WTC11 (cell line): ENCODE data around the gene ZFAND3. TPM values are rescaled to one million over a fixed set of nuclear protein-coding genes. Genes with fewer than 3 reads are reported as not detected.

ENCODE experiments used
- ATAC-seq: fragments of 200-7000 bp; cut with Tn5 transposase; 2 replicates; pipeline ENCODE4 v1.10.0; 2021; ENCODE audit warnings: mild to moderate bottlenecking, moderate library complexity
- CTCF ChIA-PET: fragments of 300-600 bp; sonication (Branson Sonifier 250); formaldehyde crosslinking; loops from one replicate; lab custom pipeline; 2021; ENCODE audit warnings: antibody characterized with exemption; lab: Charles Lee
- POLR2A ChIA-PET: fragments of 350-600 bp; sonication (Branson Sonifier 250); formaldehyde crosslinking; loops from one replicate; lab custom pipeline; 2021; ENCODE audit warnings: antibody characterized with exemption; lab: Charles Lee
- DNase-seq: peaks from one replicate; pipeline ENCODE4 v3.0.0; 2021; ENCODE audit warnings: low spot score
- H3K27ac Mint-ChIP-seq: 2 replicates; pipeline ENCODE4 v1.8.0; 2021; ENCODE audit warnings: mixed read lengths
- H3K27me3 Mint-ChIP-seq: 2 replicates; pipeline ENCODE4 v1.8.0; 2021; ENCODE audit warnings: low read depth, mild to moderate bottlenecking, moderate library complexity, mixed read lengths
- H3K36me3 Mint-ChIP-seq: 2 replicates; pipeline ENCODE4 v1.8.0; 2021; ENCODE audit warnings: mixed read lengths
- H3K4me1 Mint-ChIP-seq: 2 replicates; pipeline ENCODE4 v1.8.0; 2022; ENCODE audit warnings: mixed read lengths
- H3K4me3 Mint-ChIP-seq: 2 replicates; pipeline ENCODE4 v1.8.0; 2021; ENCODE audit warnings: mild to moderate bottlenecking, moderate library complexity, mixed read lengths
- H3K9me3 Mint-ChIP-seq: 2 replicates; pipeline ENCODE4 v1.8.0; 2021; ENCODE audit warnings: mixed read lengths
- CREB1 ChIP-seq: sonication (generic); formaldehyde crosslinking; IDR thresholded peaks from 2 replicates; pipeline ENCODE4 v1.8.0; 2023; ENCODE audit warnings: mild to moderate bottlenecking, missing genetic modification reagents
- E2F1 ChIP-seq: sonication (generic); formaldehyde crosslinking; IDR thresholded peaks from 2 replicates; pipeline ENCODE4 v1.8.0; 2022; ENCODE audit warnings: mild to moderate bottlenecking, missing genetic modification reagents
- E2F4 ChIP-seq: sonication (generic); formaldehyde crosslinking; IDR thresholded peaks from 2 replicates; pipeline ENCODE4 v1.8.1; 2022; ENCODE audit warnings: low read depth, mild to moderate bottlenecking, moderate library complexity, missing genetic modification reagents, borderline replicate concordance
- FOXK1 ChIP-seq: sonication (generic); formaldehyde crosslinking; IDR thresholded peaks from 2 replicates; pipeline ENCODE4 v1.8.0; 2022; ENCODE audit warnings: mild to moderate bottlenecking, moderate library complexity, missing genetic modification reagents
- GTF2I ChIP-seq: fragments of 250-450 bp; sonication (Bioruptor Pico); conservative IDR thresholded peaks from 2 replicates; pipeline ENCODE4 v1.4.0; 2021; ENCODE audit warnings: mild to moderate bottlenecking
- IRF2 ChIP-seq: sonication (generic); formaldehyde crosslinking; IDR thresholded peaks from 2 replicates; pipeline ENCODE4 v1.8.0; 2022; ENCODE audit warnings: low read depth, missing genetic modification reagents, borderline replicate concordance
- JUN ChIP-seq: sonication (generic); formaldehyde crosslinking; IDR thresholded peaks from 2 replicates; pipeline ENCODE4 v1.8.0; 2023; ENCODE audit warnings: mild to moderate bottlenecking, missing genetic modification reagents
- KAT7 ChIP-seq: sonication (generic); formaldehyde crosslinking; IDR thresholded peaks from 2 replicates; pipeline ENCODE4 v1.8.1; 2023; ENCODE audit warnings: missing genetic modification reagents, mild to moderate bottlenecking, borderline replicate concordance
- MAX ChIP-seq: sonication (generic); formaldehyde crosslinking; IDR thresholded peaks from 2 replicates; pipeline ENCODE4 v1.8.0; 2022; ENCODE audit warnings: mild to moderate bottlenecking, missing genetic modification reagents
- MLX ChIP-seq: sonication (generic); formaldehyde crosslinking; IDR thresholded peaks from 2 replicates; pipeline ENCODE4 v1.8.1; 2023; ENCODE audit warnings: mild to moderate bottlenecking, missing genetic modification reagents, moderate library complexity
- NR1H2 ChIP-seq: sonication (generic); formaldehyde crosslinking; IDR thresholded peaks from 2 replicates; pipeline ENCODE4 v1.9.0; 2021; ENCODE audit warnings: mild to moderate bottlenecking, moderate library complexity, missing genetic modification reagents
- NR3C1 ChIP-seq: sonication (generic); formaldehyde crosslinking; conservative IDR thresholded peaks from 2 replicates; pipeline ENCODE4 v1.8.1; 2023; ENCODE audit warnings: low read depth, mild to moderate bottlenecking, missing genetic modification reagents
- SMAD3 ChIP-seq: sonication (generic); formaldehyde crosslinking; IDR thresholded peaks from 2 replicates; pipeline ENCODE4 v1.8.0; 2022; ENCODE audit warnings: missing genetic modification reagents, mild to moderate bottlenecking, borderline replicate concordance
- SP1 ChIP-seq: sonication (generic); formaldehyde crosslinking; conservative IDR thresholded peaks from 2 replicates; pipeline ENCODE4 v1.8.1; 2022; ENCODE audit warnings: missing genetic modification reagents
- TEAD4 ChIP-seq: sonication (generic); formaldehyde crosslinking; IDR thresholded peaks from 2 replicates; pipeline ENCODE4 v1.8.0; 2022; ENCODE audit warnings: mild to moderate bottlenecking, missing genetic modification reagents
- USF2 ChIP-seq: sonication (generic); formaldehyde crosslinking; IDR thresholded peaks from 2 replicates; pipeline ENCODE4 v1.8.1; 2023; ENCODE audit warnings: mild to moderate bottlenecking, missing genetic modification reagents, moderate library complexity
- ZBTB43 ChIP-seq: sonication (generic); formaldehyde crosslinking; IDR thresholded peaks from 2 replicates; pipeline ENCODE4 v1.8.1; 2023; ENCODE audit warnings: mild to moderate bottlenecking, missing genetic modification reagents
- ZMAT4 ChIP-seq: fragments of 250-450 bp; sonication (Bioruptor Pico); IDR thresholded peaks from 2 replicates; pipeline ENCODE4 v1.9.0; 2021; ENCODE audit warnings: mild to moderate bottlenecking
- ZNF121 ChIP-seq: sonication (generic); formaldehyde crosslinking; IDR thresholded peaks from 2 replicates; pipeline ENCODE4 v1.8.0; 2023; ENCODE audit warnings: missing genetic modification reagents
- ZNF425 ChIP-seq: fragments of 250-450 bp; sonication (Bioruptor Pico); conservative IDR thresholded peaks from 2 replicates; pipeline ENCODE4 v1.9.0; 2021; ENCODE audit warnings: mild to moderate bottlenecking
- total RNA-seq: library from RNA; stranded (reverse); gene quantifications from 3 replicates; pipeline ENCODE4 v1.2.3, GENCODE V29; 2021

Gene ZFAND3
- total RNA-seq, 1 experiment from 2014 or later, result 50.3 TPM

GRCh38 chr6:38188677-38189335 is 369.3 kb downstream of the ZFAND3 start:
- TF ChIP-seq ZMAT4 (CRISPR knock-in tag), result no peak
- no peak for TF ChIP-seq KAT7
- TF ChIP-seq TEAD4, result no peak
- TF ChIP-seq GTF2I (CRISPR knock-in tag), result no peak
- no peak for TF ChIP-seq ZNF121 (CRISPR knock-in tag)
- TF ChIP-seq MLX (CRISPR knock-in tag), result no peak
- no peak for TF ChIP-seq SP1
- TF ChIP-seq JUN (CRISPR knock-in tag), result no peak
- TF ChIP-seq NR1H2 (CRISPR knock-in tag), result no peak
- CTCF ChIA-PET, result interaction anchor here (1.2 to 2.6 kb wide), 3 partner anchors 12 to 382 kb away, joined by 4 to 6 read pairs (median 5); no protein-coding TSS in a partner anchor
- no peaks in the 10 kb centered on the region for H3K9me3 Mint-ChIP-seq
- peaks cover 39% of the 10 kb centered on the region for H3K4me1 Mint-ChIP-seq
- POLR2A ChIA-PET, result interaction anchor here (0.7 kb wide), 1 partner anchor 398 kb away, joined by 3 read pairs; no protein-coding TSS in a partner anchor
- no peak overlapping the region for H3K4me3 Mint-ChIP-seq
- no peaks in the 10 kb centered on the region; the same call in 1 of the 2 replicates for H3K27me3 Mint-ChIP-seq
- no peak overlapping the region for H3K27ac Mint-ChIP-seq
- DNase-seq, result no peak
- ATAC-seq, result no peak
- no peaks in the 10 kb centered on the region for H3K36me3 Mint-ChIP-seq

GRCh38 chr6:38191418-38191817 is 371.9 kb downstream of the ZFAND3 start:
- no peaks in the 10 kb centered on the region; the same call in 1 of the 2 replicates for H3K27me3 Mint-ChIP-seq
- CTCF ChIA-PET, result interaction anchor here (0.6 kb wide), 1 partner anchor 207 kb away, joined by 3 read pairs; no protein-coding TSS in a partner anchor
- H3K27ac Mint-ChIP-seq, result no peak overlapping the region
- POLR2A ChIA-PET, result no interaction called here
- peaks cover 43% of the 10 kb centered on the region for H3K4me1 Mint-ChIP-seq
- no peak overlapping the region for H3K4me3 Mint-ChIP-seq
- no peaks in the 10 kb centered on the region for H3K9me3 Mint-ChIP-seq
- no peak for ATAC-seq
- no peaks in the 10 kb centered on the region for H3K36me3 Mint-ChIP-seq
- no peak for DNase-seq
- TF ChIP-seq CREB1 (CRISPR knock-in tag), result no peak
- no peak for TF ChIP-seq ZBTB43 (CRISPR knock-in tag)
- TF ChIP-seq E2F1 (CRISPR knock-in tag), result no peak
- TF ChIP-seq IRF2 (CRISPR knock-in tag), result no peak
- TF ChIP-seq NR3C1 (CRISPR knock-in tag), result no peak
- TF ChIP-seq MAX, result no peak
- no peak for TF ChIP-seq E2F4 (CRISPR knock-in tag)
- TF ChIP-seq SMAD3, result no peak
- TF ChIP-seq FOXK1 (CRISPR knock-in tag), result no peak

GRCh38 chr6:38192011-38192410 is 372.5 kb downstream of the ZFAND3 start:
- no peak overlapping the region for H3K4me3 Mint-ChIP-seq
- ATAC-seq, result peak; percentile 54
- H3K27me3 Mint-ChIP-seq, result no peaks in the 10 kb centered on the region; the same call in 1 of the 2 replicates
- TF ChIP-seq ZNF121 (CRISPR knock-in tag), result no peak
- TF ChIP-seq E2F1 (CRISPR knock-in tag), result no peak
- TF ChIP-seq ZNF425 (CRISPR knock-in tag), result no peak
- no peak for TF ChIP-seq USF2 (CRISPR knock-in tag)
- peak overlapping the region; percentile 33; the same call in 1 of the 2 replicates for H3K27ac Mint-ChIP-seq
- H3K4me1 Mint-ChIP-seq, result peaks cover 41% of the 10 kb centered on the region
- POLR2A ChIA-PET, result no interaction called here
- H3K9me3 Mint-ChIP-seq, result no peaks in the 10 kb centered on the region
- CTCF ChIA-PET, result interaction anchor here (2.7 kb wide), 1 partner anchor 302 kb away, joined by 13 read pairs; no protein-coding TSS in a partner anchor
- no peaks in the 10 kb centered on the region for H3K36me3 Mint-ChIP-seq
- DNase-seq, result no peak
